Cerebellar cortex (tissue), 1 donor: ENCODE data around the gene RABEP2.
"Not testable (repeated sequence)": the region's sequence is repeated elsewhere in the genome, so short reads cannot be mapped to it uniquely, and the experiment has no call there.

Experiments used
- DNase-seq: peaks from one replicate; pipeline ENCODE4 v3.0.0-alpha.2; 2015; ENCODE audit warnings: low spot score

Gene RABEP2

GRCh38 chr16:28879261-28879840 lies 45.7 kb downstream of the RABEP2 start:
- no peak for DNase-seq

- no peak for DNase-seq
These were observed 46.7 kb downstream of the RABEP2 start, which contains the start of gene ATP2A1 for GRCh38 chr16:28878083-28878926. TSS of gene ATP2A1 (plus strand) at chr16:28878488. CDS start at chr16:28878672, 184 bp downstream.

- no peak for DNase-seq
These were observed 47.4 kb downstream of the RABEP2 start for GRCh38 chr16:28877655-28878000.

GRCh38 chr16:28876973-28877654 lies 47.9 kb downstream of the RABEP2 start:
- DNase-seq = no peak

- DNase-seq = peak; percentile 21
These were observed 48.9 kb downstream of the RABEP2 start for GRCh38 chr16:28876019-28876659.

- DNase-seq = peak; percentile 13
These were observed 49.7 kb downstream of the RABEP2 start for GRCh38 chr16:28875134-28876018.

GRCh38 chr16:28874406-28874805 lies 50.6 kb downstream of the RABEP2 start:
- no peak for DNase-seq

GRCh38 chr16:28873543-28874201 lies 51.4 kb downstream of the RABEP2 start:
- DNase-seq = no peak

GRCh38 chr16:28872952-28873351 lies 52.1 kb downstream of the RABEP2 start:
- DNase-seq = no peak

- DNase-seq = no peak
These were observed 55.8 kb downstream of the RABEP2 start for GRCh38 chr16:28869201-28869600.

GRCh38 chr16:28867646-28868045 lies 57.4 kb downstream of the RABEP2 start:
- not testable (repeated sequence) for DNase-seq

GRCh38 chr16:28867241-28867640 lies 57.8 kb downstream of the RABEP2 start:
- no peak for DNase-seq

- DNase-seq = no peak
These were observed 58.6 kb downstream of the RABEP2 start for GRCh38 chr16:28866454-28866804.

- DNase-seq = no peak
These were observed 59.1 kb downstream of the RABEP2 start for GRCh38 chr16:28865722-28866453.

GRCh38 chr16:28865001-28865688 lies 59.9 kb downstream of the RABEP2 start:
- DNase-seq = no peak

- peak; percentile 42 for DNase-seq
These were observed 60.9 kb downstream of the RABEP2 start for GRCh38 chr16:28863929-28864793.

GRCh38 chr16:28859326-28859725 lies 65.7 kb downstream of the RABEP2 start:
- DNase-seq = no peak

GRCh38 chr16:28858421-28858820 lies 66.6 kb downstream of the RABEP2 start:
- DNase-seq = no peak
